Motor neuron (in vitro differentiated cells): ENCODE results near the gene FAM200A. TPM values are rescaled to one million over a fixed set of nuclear protein-coding genes. Genes with fewer than 3 reads are reported as not detected.

Source experiments
- total RNA-seq, 8 experiments: library from RNA; unstranded; fragments of 300-600 nt; gene quantifications; 2 replicates each; pipeline versions ENCODE4 v1.2.3 to v1.2.4, GENCODE V29; 2022

The FAM200A gene
- total RNA-seq, 8 experiments from 2014 or later = 6.6 to 18.6 (median 13.7) TPM

Other genes starting within 250 kb of the FAM200A start
- gene ARPC1A, start 226.2 kb downstream of the FAM200A start, total RNA-seq = 100 to 1,000 TPM in 4 of 8 experiments, 10 to 100 TPM in 4; 82.9 to 171 (median 106) TPM
- 100 to 1,000 TPM in 3 of 8 experiments, 10 to 100 TPM in 2, 1 to 10 TPM in 3; 2.6 to 396 (median 23.9) TPM for gene ARPC1B, start 177.4 kb downstream of the FAM200A start, total RNA-seq
- 100 to 1,000 TPM in 5 of 8 experiments, 10 to 100 TPM in 3; 88.1 to 172 (median 103) TPM for gene PDAP1, start 143.5 kb downstream of the FAM200A start, total RNA-seq
- 100 to 1,000 TPM; 105 to 221 (median 146) TPM for gene BUD31, start 143.1 kb downstream of the FAM200A start, total RNA-seq
- gene PTCD1, start 113.3 kb downstream of the FAM200A start, total RNA-seq = 10 to 100 TPM in 2 of 8 experiments, 1 to 10 TPM in 6; 4.9 to 18.9 (median 7.1) TPM
- 10 to 100 TPM; 24.8 to 69.5 (median 41.8) TPM for gene CPSF4, start 113.2 kb downstream of the FAM200A start, total RNA-seq
- 100 to 1,000 TPM; 488 to 967 (median 750) TPM for gene ATP5MF, start 85.9 kb downstream of the FAM200A start, total RNA-seq
- gene ZNF789, start 79.2 kb downstream of the FAM200A start, total RNA-seq = 10 to 100 TPM in 7 of 8 experiments, 1 to 10 TPM in 1; 6.1 to 26.3 (median 16.4) TPM
- gene ZNF394, start 51.8 kb downstream of the FAM200A start, total RNA-seq = 10 to 100 TPM; 17.0 to 34.9 (median 19.5) TPM
- gene ZKSCAN5, start 47.5 kb downstream of the FAM200A start, total RNA-seq = 10 to 100 TPM in 7 of 8 experiments, 1 to 10 TPM in 1; 9.0 to 19.7 (median 17.1) TPM
- 100 to 1,000 TPM in 1 of 8 experiments, 10 to 100 TPM in 7; 38.8 to 124 (median 63.6) TPM for gene ZNF655, start 6.5 kb upstream of the FAM200A start, total RNA-seq
- gene TMEM225B, start 46.2 kb upstream of the FAM200A start, total RNA-seq = 1 to 10 TPM in 5 of 8 experiments, under 1 TPM in 2, not detected in 1; 0.40 to 2.0 (median 1.7) TPM
- gene ZSCAN25, start 64.8 kb upstream of the FAM200A start, total RNA-seq = 10 to 100 TPM in 7 of 8 experiments, 1 to 10 TPM in 1; 8.2 to 22.4 (median 12.7) TPM
- gene CYP3A5, start 127.9 kb upstream of the FAM200A start, total RNA-seq = 10 to 100 TPM in 1 of 8 experiments, 1 to 10 TPM in 7; 2.4 to 20.2 (median 6.4) TPM
- gene CYP3A7, start 183.1 kb upstream of the FAM200A start, total RNA-seq = 1 to 10 TPM in 2 of 8 experiments, under 1 TPM in 4, not detected in 2; 0.36 to 1.1 (median 0.57) TPM
- gene CYP3A4, start 232.1 kb upstream of the FAM200A start, total RNA-seq = under 1 TPM in 5 of 8 experiments, not detected in 3; 0.11 to 0.33 (median 0.18) TPM